MM.1S (cell line): ENCODE results near the gene PPP1R12B.
"Not testable (repeated sequence)": the region's sequence is repeated elsewhere in the genome, so short reads cannot be mapped to it uniquely, and the experiment has no call there.

ENCODE experiments used
- CTCF ChIP-seq: fragments of 300-600 bp; sonication (generic); IDR thresholded peaks from 2 replicates; pipeline ENCODE4 v1.5.1; 2016; ENCODE audit warnings: antibody characterized with exemption, low read length, mixed read lengths
- EZH2 ChIP-seq: fragments of 300-600 bp; sonication (generic); optimal IDR thresholded peaks from 2 replicates; pipeline ENCODE3; 2017; ENCODE audit warnings: low read depth, mild to moderate bottlenecking, antibody characterized with exemption, low read length, mixed read lengths
- EZH2phosphoT487 ChIP-seq: fragments of 300-600 bp; sonication (generic); IDR thresholded peaks from 2 replicates; pipeline ENCODE4 v1.6.1; 2018; ENCODE audit warnings: antibody characterized with exemption, low read length

- TF ChIP-seq CTCF, EZH2phosphoT487, EZH2: not testable (repeated sequence)
Observed at GRCh38 chr1:202417762-202418201, 69.3 kb downstream of the PPP1R12B start.
